Astrocyte of the spinal cord (primary cell): ENCODE measurements around the gene FNDC7.
"Not testable (repeated sequence)": the region's sequence is repeated elsewhere in the genome, so short reads cannot be mapped to it uniquely, and the experiment has no call there.

Experiments used
- DNase-seq: peaks from one replicate; pipeline ENCODE4 v3.0.0; 2011; ENCODE audit warnings: low read depth, low spot score
- H3K4me3 ChIP-seq: 2 replicates; pipeline ENCODE4 v1.5.1; 2011; ENCODE audit warnings: low read depth, mild to moderate bottlenecking, low read length, moderate library complexity
- CTCF ChIP-seq: IDR thresholded peaks from 2 replicates; pipeline ENCODE4 v1.5.1; 2012; ENCODE audit warnings: low read depth, mild to moderate bottlenecking, low read length, inconsistent platforms
- in situ Hi-C: cut with HindIII; loops from 2 replicates; pipeline ENCODE4 v1.10.0; 2017; ENCODE audit warnings: low sequenced_read_pairs

The FNDC7 gene

DNA sequence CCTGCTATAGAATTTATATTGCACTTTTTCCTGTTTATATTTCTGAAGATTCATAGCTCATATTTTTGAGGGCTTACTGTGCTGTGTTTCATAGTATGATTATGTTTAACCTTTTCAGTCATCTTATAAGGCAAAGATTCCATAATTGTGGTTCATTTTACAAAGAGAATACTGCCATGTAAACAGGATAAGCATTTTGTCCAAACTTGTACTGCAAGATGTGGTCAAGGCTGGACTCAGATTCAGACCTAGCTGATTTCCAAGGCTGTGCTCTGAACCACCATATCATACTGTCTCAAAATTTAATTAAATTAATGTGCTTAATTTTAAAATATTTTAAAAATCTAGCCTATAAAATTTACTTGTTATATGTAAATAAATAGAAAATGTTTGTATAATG, 65.1 kb downstream of the FNDC7 start:
- no peak for TF ChIP-seq CTCF
- no peak overlapping the region for H3K4me3 ChIP-seq
- in situ Hi-C loops, result no loop called here
- DNase-seq, result no peak

- no peak for DNase-seq
- in situ Hi-C loops, result no loop called here
- no peak overlapping the region for H3K4me3 ChIP-seq
- TF ChIP-seq CTCF, result no peak
Observed at GRCh38 chr1:108779455-108779854, 66.7 kb downstream of the FNDC7 start.

DNA sequence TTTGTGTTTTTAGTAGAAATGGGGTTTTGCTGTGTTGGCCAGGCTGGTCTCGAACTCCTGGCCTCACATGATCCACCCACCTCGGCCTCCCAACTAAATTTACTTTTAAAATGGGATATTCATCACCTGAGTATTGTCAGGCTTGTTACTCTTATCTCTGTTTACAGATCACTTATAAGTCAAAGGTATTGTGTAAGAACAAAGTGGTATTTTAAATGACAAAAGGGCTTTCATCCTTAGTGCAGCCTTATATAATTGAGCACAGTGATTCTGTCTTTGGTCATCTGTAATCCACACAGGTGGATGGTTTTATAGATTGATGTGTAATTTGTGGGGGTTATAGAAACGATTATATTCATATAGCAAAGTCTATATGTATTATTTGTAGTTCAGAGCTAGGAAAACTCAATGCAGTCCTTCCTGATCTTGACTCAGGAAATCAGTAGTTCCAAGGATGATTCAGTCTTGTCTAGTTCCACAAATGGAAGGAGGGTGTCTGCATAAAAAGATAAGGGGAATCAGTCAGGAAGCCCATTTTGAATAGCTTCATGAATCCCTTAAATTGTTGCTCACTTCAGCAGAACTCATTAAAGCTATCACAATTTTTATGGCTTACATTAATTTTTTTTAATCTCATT, 68.3 kb downstream of the FNDC7 start:
- no peak overlapping the region for H3K4me3 ChIP-seq
- in situ Hi-C loops, result no loop called here
- DNase-seq, result no peak
- TF ChIP-seq CTCF, result no peak

GRCh38 chr1:108781575-108781944, 68.9 kb downstream of the FNDC7 start:
- in situ Hi-C loops, DNase-seq, H3K4me3 ChIP-seq: not testable (repeated sequence)

DNA sequence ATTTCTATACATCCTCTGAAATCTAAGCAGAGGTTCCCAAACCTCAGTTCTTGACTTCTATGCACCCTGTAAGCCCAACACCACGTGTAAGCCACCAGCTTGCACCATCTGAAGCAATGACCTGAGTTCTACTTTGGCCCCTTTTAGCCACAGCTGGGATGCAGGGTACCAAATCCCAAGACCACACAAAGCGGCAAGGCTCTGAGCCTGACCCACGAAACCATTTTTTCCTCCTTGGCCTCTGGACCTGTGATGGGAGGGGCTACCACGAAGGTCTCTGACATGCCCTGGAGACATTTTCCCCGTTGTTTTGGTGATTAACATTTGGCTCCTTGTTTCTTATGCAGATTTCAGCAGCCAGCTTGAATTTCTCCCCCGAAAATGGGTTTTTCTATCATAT, 72.6 kb downstream of the FNDC7 start:
- no peak overlapping the region for H3K4me3 ChIP-seq
- no peak for DNase-seq
- in situ Hi-C loops, result no loop called here
- TF ChIP-seq CTCF, result no peak

DNA sequence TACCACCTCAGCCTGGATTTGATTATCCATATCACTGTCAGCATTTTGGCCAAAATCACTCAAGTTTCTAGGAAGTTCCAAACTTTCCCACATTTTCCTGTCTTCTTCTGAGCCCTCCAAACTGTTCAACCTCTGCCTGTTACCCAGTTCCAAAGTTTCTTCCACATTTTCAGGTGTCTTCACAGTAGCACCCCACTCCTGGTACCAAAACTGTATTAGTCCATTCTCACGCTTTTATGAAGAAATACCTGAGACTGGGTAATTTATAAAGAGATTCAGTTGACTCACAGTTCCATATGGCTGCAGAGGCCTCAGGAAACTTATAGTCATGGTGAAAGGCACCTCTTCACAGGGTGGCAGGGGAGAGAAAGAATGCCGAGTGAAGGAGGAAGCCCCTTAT, 73.2 kb downstream of the FNDC7 start:
- H3K4me3 ChIP-seq, result no peak overlapping the region
- DNase-seq, result no peak
- in situ Hi-C loops, result no loop called here
- TF ChIP-seq CTCF, result no peak

GRCh38 chr1:108791790-108792189, 79.1 kb downstream of the FNDC7 start:
- in situ Hi-C loops, result no loop called here

More at GRCh38 chr1:108791790-108792189, 79.1 kb downstream of the FNDC7 start:
- TF ChIP-seq CTCF, result no peak
- H3K4me3 ChIP-seq, result no peak overlapping the region
- no peak for DNase-seq
